GM10248 (cell line): ENCODE measurements around the gene ZCCHC24.

Source experiments
- CTCF ChIA-PET: fragments of 300-600 bp; sonication (Branson Sonifier 250); formaldehyde crosslinking; extraction: SDS; loops from one replicate; lab custom pipeline; 2021; ENCODE audit warnings: antibody characterized with exemption; lab: Yijun Ruan, JAX
- POLR2A ChIA-PET: fragments of 350-650 bp; sonication (Branson Sonifier 250); formaldehyde crosslinking; extraction: SDS; loops from one replicate; lab custom pipeline; 2020; ENCODE audit warnings: antibody characterized with exemption; lab: Yijun Ruan, JAX
- DNase-seq: peaks from one replicate; pipeline ENCODE4 v3.0.0; 2012; ENCODE audit errors: extremely low spot score
- TF ChIP-seq, protein P1 (sequence below): IDR thresholded peaks from 2 replicates; pipeline ENCODE4 v1.5.1; 2012; ENCODE audit warnings: mild to moderate bottlenecking, low read depth; ENCODE audit errors: extremely low read depth, missing control alignments, control extremely low read depth

The ZCCHC24 gene

GRCh38 chr10:79400146-79401004 is 45.0 kb downstream of the ZCCHC24 start:
- ChIA-PET CTCF (interaction anchor here (0.9 to 3.9 kb wide), 20 partner anchors 8 to 92 kb away, joined by 3 to 25 read pairs (median 4); no protein-coding TSS in a partner anchor), POLR2A (interaction anchor here (0.7 kb wide), 1 partner anchor 58 kb away, joined by 3 read pairs; no protein-coding TSS in a partner anchor)
- peak; percentile 83 for DNase-seq
- TF ChIP-seq, protein P1, sequence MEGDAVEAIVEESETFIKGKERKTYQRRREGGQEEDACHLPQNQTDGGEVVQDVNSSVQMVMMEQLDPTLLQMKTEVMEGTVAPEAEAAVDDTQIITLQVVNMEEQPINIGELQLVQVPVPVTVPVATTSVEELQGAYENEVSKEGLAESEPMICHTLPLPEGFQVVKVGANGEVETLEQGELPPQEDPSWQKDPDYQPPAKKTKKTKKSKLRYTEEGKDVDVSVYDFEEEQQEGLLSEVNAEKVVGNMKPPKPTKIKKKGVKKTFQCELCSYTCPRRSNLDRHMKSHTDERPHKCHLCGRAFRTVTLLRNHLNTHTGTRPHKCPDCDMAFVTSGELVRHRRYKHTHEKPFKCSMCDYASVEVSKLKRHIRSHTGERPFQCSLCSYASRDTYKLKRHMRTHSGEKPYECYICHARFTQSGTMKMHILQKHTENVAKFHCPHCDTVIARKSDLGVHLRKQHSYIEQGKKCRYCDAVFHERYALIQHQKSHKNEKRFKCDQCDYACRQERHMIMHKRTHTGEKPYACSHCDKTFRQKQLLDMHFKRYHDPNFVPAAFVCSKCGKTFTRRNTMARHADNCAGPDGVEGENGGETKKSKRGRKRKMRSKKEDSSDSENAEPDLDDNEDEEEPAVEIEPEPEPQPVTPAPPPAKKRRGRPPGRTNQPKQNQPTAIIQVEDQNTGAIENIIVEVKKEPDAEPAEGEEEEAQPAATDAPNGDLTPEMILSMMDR = peak; percentile 58

DNA sequence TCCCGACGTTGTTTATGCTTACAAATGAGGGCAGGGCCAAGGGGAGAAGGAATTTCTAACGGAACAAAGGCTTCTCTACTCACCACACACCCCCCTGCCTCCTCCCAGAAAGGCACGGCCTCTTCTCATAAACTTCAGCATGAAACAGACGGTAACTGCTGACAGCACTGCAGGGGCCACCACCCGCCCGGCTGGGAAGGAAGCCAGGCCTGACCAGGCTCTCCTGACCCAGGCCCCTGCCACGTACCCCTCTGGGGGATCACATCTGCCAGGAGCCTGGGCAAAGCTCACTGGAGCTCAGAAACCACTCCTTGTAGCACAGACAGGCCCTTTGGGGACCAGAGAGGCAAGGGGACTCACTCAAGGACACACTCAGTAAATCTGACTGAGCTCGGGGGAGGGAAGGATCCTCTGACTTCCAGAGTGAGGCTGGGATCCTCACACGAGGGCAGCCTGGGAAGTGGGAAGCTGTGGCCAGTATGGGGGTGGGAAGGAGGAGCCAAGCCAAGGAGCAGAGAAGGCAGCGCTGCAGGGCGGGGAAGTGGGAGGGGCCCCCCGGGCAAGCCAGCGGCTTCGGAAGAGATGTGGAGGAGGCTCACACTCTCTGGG is 46.1 kb downstream of the ZCCHC24 start:
- TF ChIP-seq, protein P1 = no peak
- ChIA-PET POLR2A (interaction anchor here (0.7 kb wide), 1 partner anchor 57 kb away, joined by 3 read pairs; no protein-coding TSS in a partner anchor), CTCF (interaction anchor here (1.0 to 3.9 kb wide), 8 partner anchors 10 to 94 kb away, joined by 3 to 25 read pairs (median 7); no protein-coding TSS in a partner anchor)
- DNase-seq = no peak

DNA sequence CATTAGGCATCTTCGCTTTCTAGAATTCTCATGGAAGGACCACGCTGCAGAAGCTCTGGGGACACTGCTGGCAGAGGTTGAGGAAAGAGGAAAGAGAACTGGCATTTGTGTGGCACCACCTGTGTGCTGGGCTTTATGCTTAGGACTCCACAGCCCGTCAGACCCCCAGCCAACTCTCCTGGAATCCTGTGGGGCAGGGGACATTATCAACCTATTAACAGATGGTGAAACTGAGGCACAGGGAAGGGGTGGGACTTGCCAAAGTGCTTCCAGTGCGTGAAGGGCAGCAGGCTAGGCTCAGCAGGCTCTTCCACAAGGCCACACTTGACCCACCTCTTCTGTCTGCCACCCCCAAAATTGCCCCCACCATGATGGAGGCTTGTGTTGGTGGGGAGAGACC is 46.8 kb downstream of the ZCCHC24 start:
- TF ChIP-seq, protein P1 = no peak
- CTCF ChIA-PET = interaction anchor here (1.4 to 3.9 kb wide), 4 partner anchors 9 to 69 kb away, joined by 3 to 25 read pairs (median 8); no protein-coding TSS in a partner anchor
- POLR2A ChIA-PET = no interaction called here
- no peak for DNase-seq

DNA sequence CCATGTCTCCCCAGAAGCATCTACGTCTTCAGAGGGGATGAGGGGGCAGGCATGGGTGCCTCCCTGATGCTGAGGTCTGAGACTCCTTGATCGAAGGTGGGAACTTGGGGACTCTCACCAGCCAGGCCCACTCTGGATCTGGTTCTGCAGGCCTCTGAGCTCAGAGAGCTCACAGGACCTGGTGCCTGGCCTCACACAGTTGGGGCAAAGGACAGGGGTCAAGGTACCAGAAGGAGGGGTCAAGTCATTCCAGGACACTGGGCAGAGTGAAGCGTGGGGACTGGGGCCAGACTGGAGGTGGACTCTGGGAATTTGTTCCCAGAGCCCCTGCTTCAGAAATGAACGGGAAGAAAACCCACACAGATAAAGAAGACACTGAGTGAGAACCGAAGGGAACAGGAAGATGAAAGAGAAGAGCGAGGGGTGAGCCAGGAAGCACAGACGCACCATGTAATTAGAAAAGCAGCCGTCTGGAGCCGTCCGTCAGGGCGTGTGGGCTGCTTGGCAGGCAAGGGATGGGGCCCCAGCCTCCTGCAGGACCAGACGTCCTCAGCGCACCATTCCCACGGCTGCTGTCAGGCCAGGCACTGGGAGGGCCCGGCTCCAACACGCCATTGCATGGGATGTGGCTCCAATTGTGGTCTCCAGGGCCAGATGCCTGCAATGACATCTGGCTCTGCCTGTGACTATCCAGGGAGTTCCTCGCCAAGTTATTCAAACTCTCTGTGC is 47.7 kb downstream of the ZCCHC24 start:
- ChIA-PET POLR2A (no interaction called here), CTCF (interaction anchor here (1.7 kb wide), 1 partner anchor 24 kb away, joined by 8 read pairs; no protein-coding TSS in a partner anchor)
- TF ChIP-seq, protein P1 = no peak
- DNase-seq = no peak

DNA sequence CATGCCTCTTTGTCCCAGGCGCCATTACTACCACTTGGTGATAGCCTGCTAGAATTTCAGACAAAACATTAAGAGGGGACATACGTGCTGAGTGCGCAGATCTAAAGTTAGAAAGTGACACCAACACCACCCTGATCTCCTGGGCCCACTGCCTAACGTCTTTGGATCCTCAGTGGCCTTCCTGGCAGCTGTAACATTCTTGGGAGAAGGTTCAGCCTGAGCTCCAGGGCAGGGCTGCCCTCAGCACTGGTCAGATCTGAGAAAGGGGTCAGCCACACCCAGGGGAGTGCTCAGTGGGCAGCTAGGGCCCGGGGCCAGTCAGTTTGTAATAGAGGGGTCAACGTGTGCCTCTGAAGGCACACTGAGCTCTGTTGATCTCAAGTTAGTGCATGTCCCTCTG is 48.4 kb downstream of the ZCCHC24 start:
- ChIA-PET CTCF (interaction anchor here (1.5 to 1.7 kb wide), 2 partner anchors 23 to 90 kb away, joined by 3 to 8 read pairs; no protein-coding TSS in a partner anchor), POLR2A (no interaction called here)
- TF ChIP-seq, protein P1 = no peak
- no peak for DNase-seq
